Measurements from ENCODE around the gene TUBA3C.
"Not testable (repeated sequence)": the region's sequence is repeated elsewhere in the genome, so short reads cannot be mapped to it uniquely, and the experiment has no call there.

The TUBA3C gene

DNA sequence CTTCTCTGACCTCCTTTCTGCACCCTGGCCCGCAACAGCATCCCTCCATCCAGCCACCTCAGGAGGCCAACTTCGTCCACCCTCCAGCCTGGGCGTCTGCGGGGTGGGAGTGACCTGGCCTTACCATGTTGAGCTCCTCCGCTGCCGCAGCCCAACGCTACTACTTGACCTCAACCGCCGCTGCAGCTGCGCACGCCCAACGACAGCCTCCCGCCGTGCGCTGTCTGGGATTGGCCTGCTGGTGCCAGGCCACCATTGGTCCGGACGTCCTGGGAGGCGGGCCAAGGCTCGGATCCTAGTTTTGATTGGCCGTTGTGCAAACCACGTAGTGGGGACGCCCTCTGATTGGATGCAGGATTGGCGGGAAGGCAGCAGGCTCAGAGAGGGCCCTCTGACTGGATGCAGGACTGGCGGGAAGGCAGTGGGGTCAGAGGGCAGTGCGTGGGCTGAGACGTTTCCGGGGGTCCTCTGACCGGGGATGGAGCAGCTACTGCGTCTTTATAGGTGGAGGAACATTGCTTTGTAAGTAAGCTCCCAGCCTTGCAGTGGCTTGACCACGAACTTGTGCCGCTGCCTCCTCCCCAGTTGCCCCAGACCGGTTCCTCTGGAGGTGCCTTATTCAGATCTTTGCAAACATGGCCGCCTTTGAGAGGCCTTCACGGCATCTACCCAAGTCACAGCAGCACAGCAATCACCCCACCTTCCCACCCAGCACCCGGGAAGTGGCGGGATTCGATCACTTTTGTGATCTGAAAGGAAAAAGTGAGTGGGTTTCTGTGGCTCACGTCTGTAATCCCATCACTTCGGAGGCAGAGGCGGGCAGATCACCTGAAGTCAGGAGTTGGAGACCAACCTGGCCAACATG lies at the start of gene TUBA3C:
TSS of gene TUBA3C (minus strand) at position 204 of the 865 bp plus-strand sequence. CDS start at position 127, 77 bp downstream.
- no peak for DNase-seq

DNA sequence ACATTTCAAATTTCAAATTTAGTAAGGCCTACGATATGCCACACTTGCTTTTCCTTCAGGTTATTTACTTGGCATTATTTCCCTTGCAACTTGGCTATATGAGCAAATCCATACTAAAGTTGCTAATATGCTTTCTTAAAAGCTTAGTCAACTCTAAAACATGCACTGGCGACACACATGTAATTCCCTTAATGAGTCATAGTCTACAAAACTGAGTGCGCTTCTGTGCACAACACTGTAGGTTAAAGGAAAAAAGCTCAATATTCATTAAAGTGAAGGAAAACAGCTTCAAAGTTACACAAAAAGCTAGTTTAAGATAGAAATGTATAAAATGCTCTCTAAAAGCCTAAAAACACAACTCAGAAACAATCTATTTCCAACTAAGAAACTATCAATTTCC lies 25.8 kb upstream of the TUBA3C start:
- DNase-seq, result not testable (repeated sequence)

DNA sequence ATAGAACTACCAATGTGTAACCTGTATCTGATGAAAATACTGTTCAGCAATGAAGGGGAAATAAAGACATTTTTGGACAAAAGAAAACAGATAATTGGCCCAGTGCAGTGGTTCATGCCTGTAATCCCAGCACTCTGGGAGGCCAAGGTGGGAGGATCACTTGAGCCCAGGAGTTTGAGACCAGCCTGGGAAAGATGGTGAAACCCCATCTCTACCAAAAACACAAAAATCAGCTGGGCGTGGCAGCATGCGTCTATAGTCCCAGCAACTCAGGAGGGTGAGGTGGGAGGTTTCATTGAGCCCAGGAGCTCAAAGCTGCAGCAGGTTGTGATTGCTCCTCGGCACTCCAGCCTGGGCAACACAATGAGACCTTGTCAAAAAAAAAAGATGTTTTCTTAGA lies 11.0 kb upstream of the TUBA3C start:
- DNase-seq, result not testable (repeated sequence)

GRCh38 chr13:19189911-19190310 lies 8.3 kb upstream of the TUBA3C start:
- DNase-seq, result not testable (repeated sequence)

DNA sequence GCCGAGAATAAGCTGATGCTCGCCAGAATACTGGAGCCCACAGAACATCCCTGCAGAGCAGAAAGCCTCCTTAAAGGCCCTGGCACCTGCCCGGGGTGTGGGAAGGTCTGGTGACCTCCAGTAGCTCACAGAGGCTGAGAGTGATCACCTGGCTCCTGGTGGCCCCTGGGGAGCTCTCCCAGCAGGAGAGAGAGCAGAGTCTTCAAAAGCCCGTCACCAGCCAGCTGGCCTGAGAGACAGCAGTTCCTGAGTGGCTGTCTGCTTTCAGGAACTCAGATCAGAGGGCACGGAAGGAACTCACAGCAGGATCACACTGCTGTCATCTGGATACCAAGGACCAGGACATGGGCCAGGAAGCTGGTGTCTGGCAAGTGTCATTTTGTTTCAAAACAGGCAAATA lies 7.7 kb upstream of the TUBA3C start:
- not testable (repeated sequence) for DNase-seq

DNA sequence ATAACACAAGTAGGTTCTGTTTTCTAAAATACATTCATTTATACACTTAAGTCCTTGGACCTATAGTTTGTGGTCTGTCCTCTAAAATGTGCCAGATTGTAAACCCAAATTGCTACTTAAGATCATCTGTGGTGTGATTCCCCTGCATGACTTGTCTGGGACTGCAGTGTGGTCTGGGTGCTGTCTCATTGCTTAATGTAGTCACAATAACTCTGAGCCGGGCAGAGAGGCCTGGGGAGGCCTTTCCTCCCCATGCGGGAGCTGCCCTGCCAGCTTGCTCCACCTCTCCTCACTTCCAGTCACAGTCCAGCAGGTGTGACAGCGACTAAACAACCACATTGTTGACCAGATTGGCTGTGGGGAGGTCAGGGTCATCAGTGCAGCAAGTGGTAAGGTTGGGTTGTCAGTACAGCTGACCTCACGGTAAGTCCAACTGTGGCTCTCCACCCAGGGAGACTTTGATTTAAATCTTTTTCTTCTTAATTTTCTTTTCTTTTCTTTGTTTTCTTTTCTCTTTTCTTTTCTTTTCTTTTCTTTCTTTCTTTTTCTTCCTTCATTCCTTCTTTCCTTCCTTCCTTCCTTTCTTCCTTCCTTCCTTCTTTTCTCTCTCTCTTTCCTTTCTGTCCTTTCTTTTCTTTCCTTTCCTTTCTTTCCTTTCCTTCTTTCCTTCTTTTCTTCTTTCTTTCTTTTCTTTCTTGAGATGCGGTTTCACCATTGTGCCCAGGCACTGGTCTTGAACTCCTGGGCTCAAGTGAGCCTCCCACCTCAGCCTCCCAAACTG lies 4.4 kb upstream of the TUBA3C start:
- no peak for DNase-seq

- no peak for DNase-seq
These were observed 3.7 kb upstream of the TUBA3C start for GRCh38 chr13:19185086-19185864.

GRCh38 chr13:19184176-19184575 lies 2.6 kb upstream of the TUBA3C start:
- no peak for DNase-seq

- DNase-seq, result no peak
These were observed 2.1 kb upstream of the TUBA3C start for GRCh38 chr13:19183676-19184075.

DNA sequence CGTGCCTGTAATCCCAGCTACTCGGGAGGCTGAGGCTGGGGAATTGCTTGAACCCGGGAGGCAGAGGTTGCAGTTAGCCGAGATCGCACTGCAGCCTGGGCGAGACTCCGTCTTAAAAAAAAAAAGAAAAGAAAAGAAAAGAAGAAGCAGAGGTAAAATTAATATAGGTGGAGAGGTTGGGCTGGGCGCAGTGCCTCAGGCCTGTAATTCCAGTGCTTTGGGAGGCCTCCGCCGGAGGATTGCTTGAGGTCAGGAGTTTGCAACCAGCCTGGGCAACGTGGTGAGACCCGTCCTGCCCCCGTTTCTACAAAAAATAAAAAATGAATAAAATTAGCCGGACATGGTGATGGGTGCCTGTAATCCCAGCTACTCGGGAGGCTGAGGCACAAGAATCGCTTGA lies 912 bp upstream of the TUBA3C start:
- DNase-seq, result no peak

DNA sequence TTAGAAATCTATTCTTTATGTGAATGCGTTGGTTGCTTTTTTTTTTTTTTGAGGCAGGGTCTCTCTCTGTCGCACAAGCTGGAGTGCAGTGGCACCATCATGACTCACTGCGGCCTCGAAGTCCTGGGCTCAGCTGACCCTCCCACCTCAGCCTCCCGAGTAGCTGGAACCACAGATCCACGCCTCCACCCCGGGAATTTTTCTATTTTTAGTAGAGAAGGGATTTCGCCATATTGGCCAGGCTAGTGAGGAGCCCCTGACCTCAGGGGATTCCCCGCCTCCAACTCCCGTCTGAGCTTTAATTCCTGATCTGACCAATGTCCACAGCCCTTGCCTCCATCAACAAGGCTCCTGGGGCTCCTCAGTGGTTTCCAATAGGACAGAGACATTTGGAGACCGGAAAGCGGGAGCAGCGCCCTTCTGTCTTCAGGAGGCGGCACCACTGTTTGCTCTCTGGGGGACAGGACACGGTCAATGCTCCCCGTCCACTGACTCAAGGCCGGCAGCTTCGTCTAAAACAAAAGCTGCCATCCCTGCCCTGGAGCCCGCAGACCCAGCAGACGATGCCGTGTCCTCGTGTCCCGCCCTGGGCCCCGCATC lies 503 bp downstream of the TUBA3C start:
- no peak for DNase-seq

DNA sequence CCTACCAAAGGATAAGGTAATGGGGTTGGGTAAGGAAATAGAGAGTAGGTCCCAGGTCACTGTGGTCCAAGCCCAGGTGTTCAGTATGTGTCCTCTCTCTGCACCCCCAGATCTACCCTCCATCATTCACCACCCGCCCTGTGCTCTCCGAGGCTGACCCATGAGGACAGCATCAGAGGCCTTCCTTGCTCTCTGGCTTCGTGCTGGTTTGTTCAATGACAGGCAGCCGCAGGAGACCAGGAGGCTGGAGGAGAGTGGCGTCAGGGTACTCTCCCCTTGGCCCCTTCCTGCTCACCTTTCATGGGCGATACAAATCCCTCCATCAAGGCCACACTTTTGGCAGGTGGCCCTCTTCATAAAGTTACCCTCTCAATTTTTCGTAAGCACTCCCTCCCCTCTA lies 1.7 kb downstream of the TUBA3C start:
- no peak for DNase-seq

DNA sequence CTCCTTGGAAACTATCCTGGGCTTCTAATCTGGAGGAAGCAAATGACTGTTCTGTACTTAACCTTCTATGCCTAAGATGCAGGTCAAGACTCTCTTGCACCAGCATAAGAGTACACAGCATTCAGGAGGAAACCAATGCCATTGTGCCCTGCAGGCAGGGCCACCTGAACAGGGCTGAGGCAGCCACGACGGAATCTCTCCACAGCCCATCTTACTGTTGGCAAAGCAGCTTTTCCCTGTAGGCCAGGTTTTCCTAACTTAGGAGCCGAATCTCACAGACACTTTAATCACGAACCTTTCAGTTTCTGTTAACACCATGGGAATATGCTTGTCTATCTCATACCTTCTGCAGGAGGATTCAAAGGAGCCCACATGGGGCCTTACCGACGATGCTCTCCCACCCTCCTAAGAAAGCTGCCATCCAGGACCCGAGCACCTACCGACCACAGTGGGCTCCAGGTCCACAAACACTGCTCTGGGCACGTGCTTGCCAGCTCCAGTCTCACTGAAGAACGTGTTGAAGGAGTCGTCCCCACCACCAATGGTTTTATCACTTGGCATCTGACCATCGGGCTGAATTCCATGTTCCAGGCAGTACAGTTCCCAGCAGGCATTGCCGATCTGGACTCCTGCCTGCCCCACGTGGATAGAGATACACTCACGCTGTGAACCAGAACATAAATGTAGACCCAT lies 2.6 kb downstream of the TUBA3C start:
- no peak for DNase-seq

- DNase-seq, result not testable (repeated sequence)
These were observed 4.4 kb downstream of the TUBA3C start for GRCh38 chr13:19176981-19177776.

DNA sequence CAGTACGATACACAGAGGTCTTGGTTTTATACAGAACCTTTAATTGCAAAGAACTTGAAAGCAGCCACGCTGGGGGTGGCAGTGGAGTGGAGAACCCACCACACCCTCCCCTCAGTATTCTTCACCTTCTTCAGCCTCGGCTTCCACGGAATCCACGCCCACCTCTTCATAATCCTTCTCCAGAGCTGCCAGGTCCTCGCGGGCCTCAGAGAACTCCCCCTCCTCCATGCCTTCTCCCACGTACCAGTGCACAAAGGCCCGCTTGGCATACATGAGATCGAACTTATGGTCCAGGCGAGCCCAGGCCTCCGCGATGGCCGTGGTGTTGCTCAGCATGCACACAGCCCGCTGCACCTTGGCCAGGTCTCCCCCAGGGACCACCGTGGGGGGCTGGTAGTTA lies 7.9 kb downstream of the TUBA3C start:
- DNase-seq, result no peak

- no peak for DNase-seq
These were observed 9.0 kb downstream of the TUBA3C start for GRCh38 chr13:19172647-19173030.

DNA sequence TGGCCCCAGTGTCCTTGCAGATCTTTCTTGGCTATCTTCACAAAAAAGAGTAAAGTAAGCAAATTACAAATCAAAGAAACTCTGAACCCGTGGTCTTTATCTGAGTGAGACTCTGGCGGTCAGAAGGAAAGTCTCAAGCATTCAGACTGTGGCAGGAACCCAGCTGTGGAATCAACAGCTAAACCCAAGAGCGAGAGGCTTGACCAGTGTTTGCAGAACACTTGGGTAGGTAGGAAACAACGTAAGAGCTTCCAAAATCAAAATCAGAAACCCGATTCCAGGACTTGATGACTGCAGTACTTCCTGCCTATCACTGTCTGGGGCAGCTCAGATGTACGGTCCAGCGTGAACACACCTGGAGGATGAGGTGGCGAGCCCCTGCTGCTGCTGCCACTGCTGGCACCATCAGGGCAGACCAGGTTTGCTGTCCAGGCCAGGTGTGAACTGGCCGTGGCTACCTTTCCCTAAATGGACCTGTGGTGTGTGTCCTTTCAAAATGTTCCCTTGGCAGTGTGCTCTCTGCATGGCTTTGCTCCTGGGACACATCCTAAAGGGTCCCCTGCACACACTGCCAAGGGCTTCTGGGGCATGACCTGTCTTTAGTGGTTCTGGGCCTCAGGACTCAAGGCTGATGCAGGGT lies 9.5 kb downstream of the TUBA3C start:
- DNase-seq, result no peak

- DNase-seq, result no peak
These were observed 10.1 kb downstream of the TUBA3C start for GRCh38 chr13:19171563-19171962.

GRCh38 chr13:19169991-19170390 lies 11.6 kb downstream of the TUBA3C start:
- no peak for DNase-seq
